ENCODE results near the gene DDX53.

The DDX53 gene

GRCh38 chrX:22958250-22958649, 41.5 kb upstream of the DDX53 start:
- no peak for TF ChIP-seq EZH2 (IDR thresholded peaks at IDR 0.05; ENCODE audit: borderline replicate concordance, low read depth, low read length, severe bottlenecking)
- TF ChIP-seq, protein P1, sequence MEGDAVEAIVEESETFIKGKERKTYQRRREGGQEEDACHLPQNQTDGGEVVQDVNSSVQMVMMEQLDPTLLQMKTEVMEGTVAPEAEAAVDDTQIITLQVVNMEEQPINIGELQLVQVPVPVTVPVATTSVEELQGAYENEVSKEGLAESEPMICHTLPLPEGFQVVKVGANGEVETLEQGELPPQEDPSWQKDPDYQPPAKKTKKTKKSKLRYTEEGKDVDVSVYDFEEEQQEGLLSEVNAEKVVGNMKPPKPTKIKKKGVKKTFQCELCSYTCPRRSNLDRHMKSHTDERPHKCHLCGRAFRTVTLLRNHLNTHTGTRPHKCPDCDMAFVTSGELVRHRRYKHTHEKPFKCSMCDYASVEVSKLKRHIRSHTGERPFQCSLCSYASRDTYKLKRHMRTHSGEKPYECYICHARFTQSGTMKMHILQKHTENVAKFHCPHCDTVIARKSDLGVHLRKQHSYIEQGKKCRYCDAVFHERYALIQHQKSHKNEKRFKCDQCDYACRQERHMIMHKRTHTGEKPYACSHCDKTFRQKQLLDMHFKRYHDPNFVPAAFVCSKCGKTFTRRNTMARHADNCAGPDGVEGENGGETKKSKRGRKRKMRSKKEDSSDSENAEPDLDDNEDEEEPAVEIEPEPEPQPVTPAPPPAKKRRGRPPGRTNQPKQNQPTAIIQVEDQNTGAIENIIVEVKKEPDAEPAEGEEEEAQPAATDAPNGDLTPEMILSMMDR (IDR thresholded peaks at IDR 0.05; ENCODE audit: borderline replicate concordance, extremely low read depth, low read length, poor library complexity, severe bottlenecking): no peak
- Histone ChIP-seq H3K9me3 (ENCODE audit: insufficient read depth, low read length, severe bottlenecking) (no peaks in the 10 kb centered on the region), H3K4me1 (ENCODE audit: insufficient read depth, low read length) (no peaks in the 10 kb centered on the region), H3K27me3 (ENCODE audit: insufficient read depth, low read length, poor library complexity) (no peaks in the 10 kb centered on the region), H3K79me2 (ENCODE audit: insufficient read depth, low read length) (no peaks in the 10 kb centered on the region), H4K20me1 (ENCODE audit: insufficient read depth, low read length) (no peaks in the 10 kb centered on the region), H2AFZ (ENCODE audit: low read depth, low read length) (no peak overlapping the region), H3K4me2 (ENCODE audit: insufficient read depth, low read length) (no peak overlapping the region), H3K4me3 (ENCODE audit: low read depth in 1 of 2, low read length in 2 of 2) (no peak overlapping the region), H3K27ac (ENCODE audit: low read length) (no peak overlapping the region), H3K9ac (ENCODE audit: low read depth, low read length) (no peak overlapping the region), H3K36me3 (ENCODE audit: insufficient read depth, low read length) (no peaks in the 10 kb centered on the region)
- ATAC-seq (ENCODE audit: insufficient read depth, low read depth) (no peak), DNase-seq (no peak)

DNA sequence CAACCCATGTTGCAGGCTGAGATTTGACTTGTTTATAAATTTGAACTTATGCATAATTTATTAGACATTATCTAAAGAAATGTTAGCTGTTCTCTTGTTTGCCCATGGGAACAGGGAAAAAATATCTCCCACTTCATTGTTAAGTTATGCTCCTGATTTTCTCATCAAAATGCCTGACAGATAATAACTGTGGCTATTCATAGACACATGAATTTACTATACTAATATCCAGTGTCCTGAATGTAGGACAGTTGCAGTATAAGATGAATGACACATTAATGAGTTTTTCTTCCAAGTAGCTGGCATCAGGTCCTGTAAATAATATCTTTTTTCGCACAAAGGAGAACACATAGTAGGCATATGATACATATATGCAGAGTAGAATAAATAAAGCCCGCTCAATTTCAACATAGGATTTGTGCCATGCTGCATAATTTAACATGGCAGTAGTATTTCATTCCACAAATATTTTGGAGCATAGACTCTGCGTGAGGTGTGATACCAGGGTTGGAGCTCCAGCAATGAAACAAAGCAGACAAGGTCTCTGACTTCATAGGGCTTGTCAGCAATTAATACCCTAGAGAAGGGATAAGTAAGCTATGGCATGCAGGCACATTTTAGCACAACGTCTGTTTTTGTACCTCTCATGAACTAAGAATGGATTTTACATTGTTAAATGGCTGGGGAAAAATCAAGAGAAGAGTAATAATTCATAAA, 40.4 kb upstream of the DDX53 start:
- Histone ChIP-seq H3K79me2 (ENCODE audit: insufficient read depth, low read length) (no peaks in the 10 kb centered on the region), H3K4me3 (ENCODE audit: low read depth in 1 of 2, low read length in 2 of 2) (no peak overlapping the region), H3K9me3 (ENCODE audit: insufficient read depth, low read length, severe bottlenecking) (no peaks in the 10 kb centered on the region), H2AFZ (ENCODE audit: low read depth, low read length) (no peak overlapping the region), H3K27ac (ENCODE audit: low read length) (no peak overlapping the region), H3K27me3 (ENCODE audit: insufficient read depth, low read length, poor library complexity) (no peaks in the 10 kb centered on the region), H4K20me1 (ENCODE audit: insufficient read depth, low read length) (no peaks in the 10 kb centered on the region), H3K9ac (ENCODE audit: low read depth, low read length) (no peak overlapping the region), H3K36me3 (ENCODE audit: insufficient read depth, low read length) (no peaks in the 10 kb centered on the region), H3K4me2 (ENCODE audit: insufficient read depth, low read length) (no peak overlapping the region), H3K4me1 (ENCODE audit: insufficient read depth, low read length) (no peaks in the 10 kb centered on the region)
- ATAC-seq (ENCODE audit: insufficient read depth, low read depth) (no peak), DNase-seq (no peak)
- TF ChIP-seq, protein P1 (IDR thresholded peaks at IDR 0.05; ENCODE audit: borderline replicate concordance, extremely low read depth, low read length, poor library complexity, severe bottlenecking): no peak
- no peak for TF ChIP-seq EZH2 (IDR thresholded peaks at IDR 0.05; ENCODE audit: borderline replicate concordance, low read depth, low read length, severe bottlenecking)

DNA sequence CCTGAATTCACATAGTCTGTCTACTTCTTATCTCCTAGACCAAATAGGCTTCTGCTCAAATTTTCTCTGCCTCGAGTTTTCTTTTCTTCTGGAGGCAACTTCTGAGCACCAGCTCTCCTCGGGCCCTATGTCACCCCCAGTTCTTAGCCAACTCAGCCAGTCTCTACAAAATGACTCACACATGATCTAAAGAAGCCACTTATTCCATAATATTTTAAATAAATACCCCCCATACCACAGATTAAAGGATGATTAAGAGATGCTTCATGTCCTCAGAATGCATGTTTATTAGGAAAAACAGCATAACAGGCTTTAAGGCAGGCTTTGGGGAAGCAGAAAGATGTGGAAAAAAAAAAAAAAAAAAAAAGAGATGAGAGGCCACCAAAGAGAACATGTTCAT, 36.6 kb upstream of the DDX53 start:
- no peaks in the 10 kb centered on the region for H3K4me1 ChIP-seq (ENCODE audit: insufficient read depth, low read length)
- H3K27me3 ChIP-seq (ENCODE audit: insufficient read depth, low read length, poor library complexity): no peaks in the 10 kb centered on the region
- H3K9ac ChIP-seq (ENCODE audit: low read depth, low read length): no peak overlapping the region
- H3K4me2 ChIP-seq (ENCODE audit: insufficient read depth, low read length): no peak overlapping the region
- ATAC-seq (ENCODE audit: insufficient read depth, low read depth) (no peak), DNase-seq (no peak)
- H3K79me2 ChIP-seq (ENCODE audit: insufficient read depth, low read length): no peaks in the 10 kb centered on the region
- H3K36me3 ChIP-seq (ENCODE audit: insufficient read depth, low read length): no peaks in the 10 kb centered on the region
- TF ChIP-seq, protein P1 (IDR thresholded peaks at IDR 0.05; ENCODE audit: borderline replicate concordance, extremely low read depth, low read length, poor library complexity, severe bottlenecking): no peak
- TF ChIP-seq EZH2 (IDR thresholded peaks at IDR 0.05; ENCODE audit: borderline replicate concordance, low read depth, low read length, severe bottlenecking): no peak
- H4K20me1 ChIP-seq (ENCODE audit: insufficient read depth, low read length): no peaks in the 10 kb centered on the region
- no peak overlapping the region for H3K4me3 ChIP-seq (ENCODE audit: low read depth in 1 of 2, low read length in 2 of 2)
- H2AFZ ChIP-seq (ENCODE audit: low read depth, low read length): no peak overlapping the region
- H3K27ac ChIP-seq (ENCODE audit: low read length): no peak overlapping the region
- H3K9me3 ChIP-seq (ENCODE audit: insufficient read depth, low read length, severe bottlenecking): no peaks in the 10 kb centered on the region
